ENCODE data around the gene MIGA1. TPM values are rescaled to one million over a fixed set of nuclear protein-coding genes. Genes with fewer than 3 reads are reported as not detected.
"Not testable (repeated sequence)": the region's sequence is repeated elsewhere in the genome, so short reads cannot be mapped to it uniquely, and the experiment has no call there.

MIGA1 gene
- total RNA-seq, 1 donor from 2014 or later, result 10.8 TPM

- Histone ChIP-seq H3K27me3 (no peaks in the 10 kb centered on the region), H3K4me3 (no peak overlapping the region), H3K27ac (no peak overlapping the region), H3K4me1 (no peaks in the 10 kb centered on the region), H3K36me3 (peaks cover 0 to 17% of the 10 kb centered on the region in 2 donors), H3K9me3 (no peaks in the 10 kb centered on the region)
- no peak for DNase-seq (ENCODE audit: extremely low spot score in 2 of 2)
- TF ChIP-seq CTCF (IDR thresholded peaks at IDR 0.05) (no peak), POLR2AphosphoS5 (IDR thresholded peaks at IDR 0.05; ENCODE audit: insufficient read depth in 1 of 2, low read depth in 1 of 2) (no peak), POLR2A (IDR thresholded peaks at IDR 0.05) (no peak)
- intact Hi-C loops (cut with DNase I), result no loop called here
These were observed 40.7 kb downstream of the MIGA1 start for GRCh38 chr1:77820121-77820520.

- H3K4me1 ChIP-seq, result no peaks in the 10 kb centered on the region
- no peak for DNase-seq (ENCODE audit: extremely low spot score in 2 of 2)
- no peak overlapping the region for H3K4me3 ChIP-seq
- H3K9me3 ChIP-seq, result no peaks in the 10 kb centered on the region
- intact Hi-C loops (cut with DNase I), result no loop called here
- peak overlapping the region; percentile 58 for H3K27ac ChIP-seq
- peaks cover 0 to 5% of the 10 kb centered on the region in 2 donors for H3K36me3 ChIP-seq
- H3K27me3 ChIP-seq, result no peaks in the 10 kb centered on the region
- TF ChIP-seq POLR2A (IDR thresholded peaks at IDR 0.05), result no peak
- no peak for TF ChIP-seq POLR2AphosphoS5 (IDR thresholded peaks at IDR 0.05; ENCODE audit: insufficient read depth in 1 of 2, low read depth in 1 of 2)
- no peak for TF ChIP-seq CTCF (IDR thresholded peaks at IDR 0.05)
These were observed 44.6 kb downstream of the MIGA1 start for GRCh38 chr1:77824079-77824478.

DNA sequence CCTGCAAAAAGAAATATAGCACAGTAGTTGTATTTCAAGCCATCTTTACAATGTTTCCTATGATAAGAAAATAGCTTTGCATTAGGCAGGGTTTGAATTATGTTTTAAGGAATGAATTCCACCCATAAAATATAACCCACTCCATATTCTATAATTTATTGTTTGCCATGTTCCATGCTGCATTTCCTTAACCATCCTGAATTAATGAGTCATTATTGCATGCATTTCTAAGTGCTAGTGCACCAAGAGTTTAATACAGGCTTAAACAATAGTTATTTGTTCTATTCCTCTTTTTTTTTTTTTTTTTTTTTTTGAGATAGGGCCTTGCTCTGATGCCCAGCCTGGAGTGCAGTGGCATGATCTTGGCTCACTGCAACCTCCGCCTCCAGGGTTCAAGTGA is 45.2 kb downstream of the MIGA1 start:
- Histone ChIP-seq H3K4me3 (no peak overlapping the region), H3K27me3 (no peaks in the 10 kb centered on the region), H3K36me3 (peaks cover 0 to 2% of the 10 kb centered on the region in 2 donors), H3K27ac (peak overlapping the region; percentile 58), H3K4me1 (peaks cover 5% of the 10 kb centered on the region), H3K9me3 (no peaks in the 10 kb centered on the region)
- DNase-seq (ENCODE audit: extremely low spot score in 2 of 2), result no peak
- intact Hi-C loops (cut with DNase I), result no loop called here
- TF ChIP-seq CTCF (IDR thresholded peaks at IDR 0.05) (no peak), POLR2AphosphoS5 (IDR thresholded peaks at IDR 0.05; ENCODE audit: insufficient read depth in 1 of 2, low read depth in 1 of 2) (no peak), POLR2A (IDR thresholded peaks at IDR 0.05) (no peak)

DNA sequence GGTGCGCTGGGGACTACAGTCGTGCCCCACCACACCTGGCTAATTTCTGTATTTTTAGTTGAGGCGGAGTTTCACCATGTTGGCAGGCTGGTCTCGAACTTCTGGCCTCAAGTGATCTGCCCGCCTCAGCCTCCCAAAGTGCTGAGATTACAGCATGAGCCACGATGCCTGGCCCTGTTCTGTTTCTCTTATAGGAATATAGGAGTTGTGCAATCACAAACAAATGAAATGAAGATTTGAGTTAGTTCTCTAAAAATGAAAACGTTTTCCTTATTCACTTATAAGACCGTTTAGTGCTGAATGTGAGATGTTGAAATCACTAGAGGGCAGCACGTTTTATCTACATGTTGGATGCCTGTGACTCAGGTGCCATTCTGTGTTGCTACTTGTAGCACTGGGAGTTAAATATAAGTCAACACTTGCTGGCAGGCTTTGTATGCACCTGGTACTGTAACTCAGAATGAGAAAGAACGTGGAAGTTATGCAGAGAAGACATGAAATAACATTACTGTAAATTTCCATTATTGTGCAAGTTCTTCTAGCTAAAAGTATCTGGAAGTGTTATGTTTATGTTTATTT is 45.8 kb downstream of the MIGA1 start:
- H3K4me1 ChIP-seq, result peaks cover 8% of the 10 kb centered on the region
- no peaks in the 10 kb centered on the region for H3K36me3 ChIP-seq
- no peak overlapping the region for H3K27ac ChIP-seq
- intact Hi-C loops (cut with DNase I), result no loop called here
- H3K9me3 ChIP-seq, result no peaks in the 10 kb centered on the region
- H3K4me3 ChIP-seq, result no peak overlapping the region
- no peak for DNase-seq (ENCODE audit: extremely low spot score in 2 of 2)
- TF ChIP-seq POLR2A (IDR thresholded peaks at IDR 0.05) (no peak), CTCF (IDR thresholded peaks at IDR 0.05) (no peak), POLR2AphosphoS5 (IDR thresholded peaks at IDR 0.05; ENCODE audit: insufficient read depth in 1 of 2, low read depth in 1 of 2) (peak in 1 of 2 donors; percentile 54)
- no peaks in the 10 kb centered on the region for H3K27me3 ChIP-seq

DNA sequence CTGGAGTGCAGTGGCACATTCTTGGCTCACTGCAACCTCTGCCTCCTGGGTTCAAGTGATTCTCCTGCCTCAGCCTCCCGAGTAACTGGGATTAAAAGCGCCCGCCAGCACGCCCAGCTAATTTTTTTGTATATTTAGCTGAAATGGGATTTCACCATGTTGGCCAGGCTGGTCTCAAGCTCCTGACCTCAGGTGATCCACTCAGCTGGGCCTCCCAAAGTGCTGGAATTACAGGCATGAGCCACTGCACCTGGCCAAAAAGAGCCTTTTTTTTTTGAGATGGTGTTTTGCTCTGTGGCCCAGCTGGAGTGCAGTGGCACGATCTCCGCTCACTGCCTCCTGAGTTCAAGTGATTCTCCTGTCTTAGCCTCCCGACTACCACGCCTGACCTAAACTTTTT is 47.4 kb downstream of the MIGA1 start:
- H3K4me3 ChIP-seq; intact Hi-C loops (cut with DNase I); H3K27me3 ChIP-seq; DNase-seq (ENCODE audit: extremely low spot score in 2 of 2); H3K27ac ChIP-seq; H3K36me3 ChIP-seq; H3K9me3 ChIP-seq: not testable (repeated sequence)
- peaks cover 21% of the 10 kb centered on the region for H3K4me1 ChIP-seq

All from vagina (tissue), 2 donors.